ENCODE measurements around the gene ARL5A.

Gene ARL5A

DNA sequence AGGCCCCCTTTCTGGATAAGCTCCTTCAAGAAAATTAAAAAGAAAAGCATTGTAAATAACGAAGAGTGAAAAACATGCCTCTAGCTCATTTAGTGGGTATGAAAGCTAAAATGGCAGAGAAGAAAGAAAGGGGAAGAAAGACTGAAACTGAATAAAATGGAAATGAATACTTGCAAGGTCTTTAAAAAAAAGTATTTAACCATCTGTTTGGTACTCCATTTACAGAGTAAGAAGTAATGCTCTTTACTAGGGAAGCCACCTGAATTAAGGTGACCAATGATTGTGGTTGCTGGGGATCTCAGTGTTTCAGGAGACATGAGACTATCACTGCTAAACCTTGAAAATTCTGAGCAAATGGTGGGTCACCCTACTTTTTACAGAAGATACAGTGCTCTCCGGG is 17.7 kb upstream of the ARL5A start:
- no peak for DNase-seq (ENCODE audit: extremely low read depth, low read depth)
- TF ChIP-seq, protein P1, sequence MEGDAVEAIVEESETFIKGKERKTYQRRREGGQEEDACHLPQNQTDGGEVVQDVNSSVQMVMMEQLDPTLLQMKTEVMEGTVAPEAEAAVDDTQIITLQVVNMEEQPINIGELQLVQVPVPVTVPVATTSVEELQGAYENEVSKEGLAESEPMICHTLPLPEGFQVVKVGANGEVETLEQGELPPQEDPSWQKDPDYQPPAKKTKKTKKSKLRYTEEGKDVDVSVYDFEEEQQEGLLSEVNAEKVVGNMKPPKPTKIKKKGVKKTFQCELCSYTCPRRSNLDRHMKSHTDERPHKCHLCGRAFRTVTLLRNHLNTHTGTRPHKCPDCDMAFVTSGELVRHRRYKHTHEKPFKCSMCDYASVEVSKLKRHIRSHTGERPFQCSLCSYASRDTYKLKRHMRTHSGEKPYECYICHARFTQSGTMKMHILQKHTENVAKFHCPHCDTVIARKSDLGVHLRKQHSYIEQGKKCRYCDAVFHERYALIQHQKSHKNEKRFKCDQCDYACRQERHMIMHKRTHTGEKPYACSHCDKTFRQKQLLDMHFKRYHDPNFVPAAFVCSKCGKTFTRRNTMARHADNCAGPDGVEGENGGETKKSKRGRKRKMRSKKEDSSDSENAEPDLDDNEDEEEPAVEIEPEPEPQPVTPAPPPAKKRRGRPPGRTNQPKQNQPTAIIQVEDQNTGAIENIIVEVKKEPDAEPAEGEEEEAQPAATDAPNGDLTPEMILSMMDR (IDR thresholded peaks at IDR 0.05; ENCODE audit: low read depth, low read length): no peak

- no peak for DNase-seq (ENCODE audit: extremely low read depth, low read depth)
- TF ChIP-seq, protein P1 (IDR thresholded peaks at IDR 0.05; ENCODE audit: low read depth, low read length): no peak
Measured at GRCh38 chr2:151845481-151845880, 17.3 kb upstream of the ARL5A start.

GRCh38 chr2:151844211-151844896 is 16.1 kb upstream of the ARL5A start:
- TF ChIP-seq, protein P1 (IDR thresholded peaks at IDR 0.05; ENCODE audit: low read depth, low read length): no peak
- no peak for DNase-seq (ENCODE audit: extremely low read depth, low read depth)

DNA sequence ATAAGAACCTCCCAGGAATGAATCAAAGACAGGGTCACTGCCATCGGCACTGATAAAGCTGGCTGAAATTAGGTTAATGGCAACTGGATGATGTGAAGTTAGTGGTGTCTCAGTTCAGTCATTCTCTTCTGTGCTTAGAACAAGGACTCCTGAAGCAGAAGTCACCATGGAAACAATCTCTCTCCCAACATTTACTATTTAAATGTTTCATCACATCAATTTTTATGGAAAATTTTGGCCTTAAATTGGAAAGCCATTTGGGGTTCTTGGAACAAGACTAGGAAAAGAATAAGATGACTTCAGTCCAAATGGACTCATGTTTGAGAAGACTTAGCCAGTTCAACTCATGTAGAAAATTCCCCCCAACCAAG is 15.5 kb upstream of the ARL5A start:
- TF ChIP-seq, protein P1 (IDR thresholded peaks at IDR 0.05; ENCODE audit: low read depth, low read length): no peak
- DNase-seq (ENCODE audit: extremely low read depth, low read depth): no peak

DNA sequence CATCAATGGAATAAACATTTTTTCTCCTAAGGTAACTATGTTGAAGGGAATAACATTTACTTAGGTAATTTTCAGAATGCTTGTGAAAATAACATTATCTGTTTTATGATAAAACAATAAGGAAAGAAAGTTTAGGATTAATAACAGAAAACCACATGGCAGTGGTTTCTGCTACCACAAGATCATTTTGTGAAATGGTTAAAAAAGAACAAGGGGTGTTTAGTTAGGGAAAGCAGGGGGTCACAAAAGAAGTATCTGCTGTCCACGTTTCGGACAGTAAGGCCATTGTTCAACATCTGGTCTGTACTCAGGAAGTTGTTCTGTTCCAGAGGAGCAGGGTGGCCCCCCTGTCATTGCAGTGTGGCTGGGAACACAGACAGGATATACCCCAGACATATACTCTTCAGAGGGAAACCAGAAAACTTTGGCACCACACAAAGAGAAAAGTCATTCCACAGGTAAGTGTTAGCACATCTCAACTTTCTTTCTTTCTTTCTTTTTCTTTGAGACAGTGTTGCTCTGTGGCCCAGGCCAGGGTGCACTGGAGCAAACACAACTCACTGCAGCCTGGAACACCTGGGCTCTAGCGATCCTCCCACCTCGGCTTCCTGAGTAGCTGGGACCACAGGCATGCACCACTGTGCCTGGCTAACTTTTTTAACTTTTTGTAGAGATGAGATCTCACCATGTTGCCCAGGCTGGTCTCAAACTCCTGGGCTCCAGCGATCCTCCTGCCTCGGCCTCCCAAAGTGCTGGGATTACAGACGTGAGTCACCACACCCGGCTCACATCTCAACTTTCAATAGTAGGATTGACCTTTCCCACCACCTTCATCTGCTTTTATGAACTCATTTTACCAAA is 14.8 kb upstream of the ARL5A start:
- DNase-seq (ENCODE audit: extremely low read depth, low read depth): no peak
- TF ChIP-seq, protein P1 (IDR thresholded peaks at IDR 0.05; ENCODE audit: low read depth, low read length): no peak

DNA sequence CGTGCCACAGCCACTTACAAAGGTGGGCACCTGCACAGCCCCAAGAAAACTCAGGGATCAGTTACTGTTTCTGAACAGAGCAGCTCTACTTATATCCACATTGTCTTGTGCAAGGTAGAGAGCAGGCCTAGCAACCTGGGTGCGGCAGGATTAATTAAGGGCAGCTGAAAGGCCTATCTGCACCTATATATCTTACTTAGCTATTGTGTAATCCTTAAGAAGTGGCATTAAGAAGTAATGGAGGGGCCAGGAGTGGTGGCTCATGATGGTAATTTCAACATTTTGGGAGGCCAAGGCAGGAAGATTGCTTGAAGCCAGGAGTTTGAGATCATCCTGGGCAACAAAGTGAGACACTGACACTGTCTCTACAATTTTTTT is 12.8 kb upstream of the ARL5A start:
- TF ChIP-seq, protein P1 (IDR thresholded peaks at IDR 0.05; ENCODE audit: low read depth, low read length): no peak
- no peak for DNase-seq (ENCODE audit: extremely low read depth, low read depth)

All from AG09319 (cell line).